Liver (tissue), 3 donors: ENCODE data around the gene MMP21.

Source experiments
- ATF3 ChIP-seq: IDR thresholded peaks from 2 replicates; pipeline ENCODE4 v1.6.1; 2016; ENCODE audit warnings: antibody characterized with exemption
- CTCF ChIP-seq: fragments of 150-350 bp; IDR thresholded peaks from 2 replicates; pipeline ENCODE4 v1.5.1; 2017; ENCODE audit warnings: improper control_type of control experiment, low read depth, low read length; ENCODE audit not compliant: missing input control
- EGR1 ChIP-seq, 2 donors: IDR thresholded peaks; 2 replicates each; pipeline ENCODE4 v1.6.1; 2016 to 2018; ENCODE audit warnings: antibody characterized with exemption in 2 of 2, low read depth in 2 of 2
- FOXA2 ChIP-seq: IDR thresholded peaks from 2 replicates; pipeline ENCODE4 v1.6.1; 2016; ENCODE audit warnings: antibody characterized with exemption
- GABPA ChIP-seq, 2 donors: IDR thresholded peaks in 1 of 2; conservative IDR thresholded peaks in 1 of 2; 2 replicates each; pipeline ENCODE4 v1.6.1; 2016; ENCODE audit warnings: antibody characterized with exemption in 2 of 2, mild to moderate bottlenecking in 1 of 2, moderate library complexity in 1 of 2
- HNF4G ChIP-seq: IDR thresholded peaks from 2 replicates; pipeline ENCODE4 v1.6.1; 2016; ENCODE audit warnings: antibody characterized with exemption
- JUND ChIP-seq, 2 donors: IDR thresholded peaks; 2 replicates each; pipeline ENCODE4 v1.6.1; 2016; ENCODE audit warnings: antibody characterized with exemption in 2 of 2
- MAX ChIP-seq: IDR thresholded peaks from 2 replicates; pipeline ENCODE4 v1.6.1; 2016; ENCODE audit warnings: antibody characterized with exemption
- RAD21 ChIP-seq, 2 donors: IDR thresholded peaks; 2 replicates each; pipeline ENCODE4 v1.6.1; 2016; ENCODE audit warnings: antibody characterized with exemption in 2 of 2, mild to moderate bottlenecking in 2 of 2
- REST ChIP-seq: IDR thresholded peaks from 2 replicates; pipeline ENCODE4 v1.6.1; 2016; ENCODE audit warnings: antibody characterized with exemption, mild to moderate bottlenecking
- SP1 ChIP-seq: IDR thresholded peaks from 2 replicates; pipeline ENCODE4 v1.6.1; 2018; ENCODE audit warnings: antibody characterized with exemption, mild to moderate bottlenecking
- TAF1 ChIP-seq: conservative IDR thresholded peaks from 2 replicates; pipeline ENCODE4 v1.6.1; 2016; ENCODE audit warnings: antibody characterized with exemption, mild to moderate bottlenecking
- YY1 ChIP-seq: IDR thresholded peaks from 2 replicates; pipeline ENCODE4 v1.6.1; 2016; ENCODE audit warnings: antibody characterized with exemption, mild to moderate bottlenecking
- ZBTB33 ChIP-seq: IDR thresholded peaks from 2 replicates; pipeline ENCODE4 v1.6.1; 2016; ENCODE audit warnings: antibody characterized with exemption
- donor health status: healthy.
- donor health status: healthy.

- no peak for TF ChIP-seq YY1
- TF ChIP-seq SP1 = no peak
- TF ChIP-seq CTCF = no peak
- no peak for TF ChIP-seq GABPA (IDR thresholded peaks at IDR 0.05 in 1 of 2, conservative IDR thresholded peaks at IDR 0.05 in 1 of 2)
- no peak for TF ChIP-seq TAF1
- no peak for TF ChIP-seq ATF3
- no peak for TF ChIP-seq RAD21 (IDR thresholded peaks at IDR 0.05)
- no peak for TF ChIP-seq MAX
- no peak for TF ChIP-seq REST
- no peak for TF ChIP-seq JUND (IDR thresholded peaks at IDR 0.05)
- no peak for TF ChIP-seq FOXA2
- no peak for TF ChIP-seq HNF4G
- TF ChIP-seq EGR1 (IDR thresholded peaks at IDR 0.05; ENCODE audit: low read depth in 2 of 2) = no peak
- no peak for TF ChIP-seq ZBTB33
Measured at GRCh38 chr10:125739994-125740679, 35.5 kb downstream of the MMP21 start.
